Right lung (tissue), 5 donors: ENCODE measurements around the gene NAXD. TPM values are rescaled to one million over a fixed set of nuclear protein-coding genes. Genes with fewer than 3 reads are reported as not detected.
"Not testable (repeated sequence)": the region's sequence is repeated elsewhere in the genome, so short reads cannot be mapped to it uniquely, and the experiment has no call there.

ENCODE experiments used
- DNase-seq, 2 donors: peaks; one replicate each; pipeline ENCODE4 v3.0.0-alpha.2; 2013
- polyA plus RNA-seq, 5 donors: library from polyadenylated mRNA; unstranded; fragments of 120-200 nt; gene quantifications; one replicate each; pipeline versions ENCODE4 v1.2.1 to v1.2.3, GENCODE V29; 2013; ENCODE audit warnings: inconsistent platforms in 1 of 5, low replicate concordance in 1 of 5; ENCODE audit not compliant: insufficient read length in 5 of 5, insufficient read depth in 1 of 5

Gene NAXD
- polyA plus RNA-seq, 5 donors = 34.3 to 44.8 (median 41.0) TPM

DNA sequence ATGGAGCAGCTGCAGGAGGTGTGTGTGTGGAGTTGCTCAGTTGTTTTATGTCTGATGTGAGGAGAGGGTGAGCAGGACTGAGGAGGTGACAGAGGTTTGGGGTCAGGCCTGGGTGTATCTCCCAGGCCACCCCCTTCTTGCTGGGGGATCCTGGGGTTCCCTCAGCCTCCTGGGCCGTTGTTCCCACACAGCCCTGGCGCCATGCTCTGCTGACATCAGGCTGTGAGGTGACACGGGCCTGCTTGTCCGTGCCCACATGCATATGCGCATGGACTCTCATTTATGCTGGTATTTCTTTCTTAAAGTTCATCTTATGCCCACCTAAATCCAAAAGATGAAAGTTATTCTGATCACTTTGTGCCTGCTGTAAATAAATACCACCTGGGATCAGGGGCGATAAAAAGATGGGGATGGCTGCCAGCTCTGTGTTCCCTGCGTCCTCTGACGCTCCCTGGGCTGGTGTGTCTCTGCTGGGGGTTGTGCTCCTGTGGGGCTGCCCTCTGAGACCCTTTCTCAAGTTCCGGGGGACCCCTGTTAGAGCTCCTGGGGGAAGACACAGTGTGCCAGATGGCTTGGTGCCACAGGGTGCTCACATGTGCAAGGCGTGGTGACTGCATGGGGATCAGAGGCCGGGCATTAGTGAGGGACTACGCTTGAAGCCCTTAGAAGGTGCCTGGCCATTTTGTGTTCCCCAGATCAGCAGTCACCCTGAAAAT is 12.6 kb downstream of the NAXD start:
- DNase-seq = no peak

DNA sequence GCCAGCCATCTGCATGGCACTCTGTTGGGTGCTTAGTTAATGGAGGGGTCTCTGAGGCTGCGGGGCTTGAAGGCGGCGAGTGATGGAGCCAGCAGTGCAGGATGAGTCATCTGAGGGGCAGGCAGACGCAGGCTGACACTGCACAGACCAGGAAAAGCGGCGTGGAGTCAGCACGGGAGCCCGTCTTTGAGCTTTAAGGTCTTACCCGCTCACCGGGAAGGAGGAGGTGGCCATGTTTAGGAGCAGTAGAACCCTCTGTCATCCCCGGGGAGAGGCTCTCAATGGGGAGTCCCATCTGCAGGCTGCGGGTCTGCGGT is 13.1 kb downstream of the NAXD start:
- DNase-seq = no peak

DNA sequence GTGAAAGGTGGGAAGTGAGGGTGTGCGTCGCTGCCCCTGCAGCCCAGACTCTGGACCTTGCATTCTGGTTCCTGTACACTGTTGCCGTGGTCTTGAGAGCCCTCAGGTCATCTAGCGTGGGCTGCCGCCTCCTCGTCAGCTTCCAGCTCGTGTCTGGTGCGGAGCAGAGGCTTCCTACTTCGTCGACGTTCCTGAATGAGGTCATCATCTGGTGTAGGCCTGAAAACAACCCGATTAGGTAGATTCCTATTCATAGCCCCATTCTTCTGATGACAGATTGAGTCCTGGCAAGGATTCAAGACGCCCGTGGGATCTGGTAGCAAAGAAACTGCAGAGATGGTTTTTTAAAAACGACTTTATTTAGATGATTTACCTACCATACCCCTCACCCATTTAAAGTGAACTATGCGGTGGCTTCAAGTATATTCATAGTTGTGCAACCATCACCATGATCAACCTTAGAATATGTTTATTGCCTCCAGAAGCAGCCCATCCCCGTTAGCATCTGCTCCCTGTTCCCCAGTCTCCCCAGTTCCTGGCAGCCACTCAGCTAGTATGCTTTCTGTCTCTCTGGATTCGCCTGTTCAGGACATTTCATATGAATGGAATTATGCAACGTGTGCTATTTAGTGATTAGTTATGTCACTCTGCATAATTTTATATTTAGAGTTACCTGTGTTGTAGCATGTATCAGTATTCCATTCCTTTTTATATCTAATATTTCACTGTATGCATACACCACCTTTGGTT is 13.8 kb downstream of the NAXD start:
- DNase-seq = no peak

DNA sequence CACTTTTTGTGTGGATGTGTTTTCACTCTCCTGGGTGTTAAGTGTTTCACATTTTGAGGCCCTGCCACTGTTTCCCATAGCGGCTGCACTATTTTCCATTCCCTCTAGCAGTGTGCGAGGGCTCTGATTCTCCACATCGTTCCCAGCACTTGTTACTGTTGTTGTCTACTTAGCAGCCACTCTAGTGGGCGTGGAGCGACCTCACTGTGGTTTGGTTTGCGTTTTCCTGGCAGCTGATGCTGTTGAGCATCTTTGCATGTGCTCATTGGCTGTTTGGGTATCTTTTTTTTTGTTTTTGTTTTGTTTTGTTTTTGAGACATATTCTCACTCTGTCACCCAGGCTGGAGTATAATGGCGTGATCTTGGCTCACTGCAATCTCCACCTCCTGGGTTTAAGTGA is 14.4 kb downstream of the NAXD start:
- DNase-seq = no peak

DNA sequence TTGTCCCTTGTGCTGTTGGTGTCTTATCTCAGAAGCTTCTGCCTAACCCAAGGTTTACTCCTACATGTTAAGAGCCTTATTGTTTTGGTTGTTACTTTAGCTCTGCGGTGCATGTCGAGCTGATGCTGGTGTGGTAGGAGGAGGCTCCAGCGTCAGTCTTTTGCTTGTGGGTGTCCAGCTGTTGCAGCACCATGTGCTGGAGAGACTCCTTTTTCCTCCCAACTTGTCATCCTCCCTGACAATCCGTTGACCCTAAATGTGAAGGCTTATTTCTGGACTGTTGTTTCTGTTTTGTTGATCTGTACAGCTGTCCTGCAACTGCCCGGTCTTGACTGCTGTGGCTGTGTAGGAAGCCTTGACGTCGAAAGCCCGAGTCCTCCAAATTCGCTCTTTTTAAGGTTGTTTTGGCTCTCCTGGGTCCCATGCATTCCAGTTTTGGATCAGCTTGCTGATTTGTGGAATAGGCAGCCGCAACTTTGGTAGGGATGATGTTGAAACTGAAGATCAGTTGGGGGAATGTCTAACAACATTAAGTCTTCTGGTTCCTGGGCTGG is 15.3 kb downstream of the NAXD start:
- no peak for DNase-seq

DNA sequence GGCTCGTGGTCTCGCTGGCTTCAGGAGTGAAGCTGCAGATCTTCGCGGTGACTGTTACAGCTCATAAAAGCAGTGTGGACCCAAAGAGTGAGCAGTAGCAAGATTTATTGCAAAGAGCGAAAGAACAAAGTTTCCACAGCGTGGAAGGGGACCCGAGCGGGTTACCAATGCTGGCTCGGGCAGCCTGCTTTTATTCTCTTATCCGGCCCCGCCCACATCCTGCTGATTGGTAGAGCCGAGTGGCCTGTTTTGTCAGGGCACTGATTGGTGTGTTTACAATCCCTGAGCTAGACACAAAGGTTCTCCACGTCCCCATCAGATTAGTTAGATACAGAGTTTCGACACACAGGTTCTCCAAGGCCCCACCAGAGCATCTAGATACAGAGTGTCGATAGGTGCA is 16.9 kb downstream of the NAXD start:
- not testable (repeated sequence) for DNase-seq

DNA sequence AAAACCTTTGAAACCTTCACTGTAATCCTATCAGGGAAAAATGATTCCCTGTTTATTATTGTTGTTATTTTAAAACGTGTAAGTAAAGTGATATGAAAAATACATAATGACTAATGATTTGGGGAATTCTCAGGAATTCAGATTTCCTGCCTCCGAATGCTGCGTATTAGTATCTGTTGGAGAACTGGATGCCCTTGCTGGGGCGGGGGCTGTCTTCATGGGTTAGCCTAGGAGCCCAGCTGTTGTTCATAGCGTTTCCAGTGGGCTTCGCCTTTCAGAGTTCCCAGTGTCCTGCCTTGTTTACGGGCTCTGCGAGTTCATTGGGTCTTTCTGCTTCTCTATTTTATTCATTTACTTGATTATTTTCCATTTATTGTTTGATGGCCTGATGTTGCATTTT is 18.4 kb downstream of the NAXD start:
- DNase-seq = no peak

DNA sequence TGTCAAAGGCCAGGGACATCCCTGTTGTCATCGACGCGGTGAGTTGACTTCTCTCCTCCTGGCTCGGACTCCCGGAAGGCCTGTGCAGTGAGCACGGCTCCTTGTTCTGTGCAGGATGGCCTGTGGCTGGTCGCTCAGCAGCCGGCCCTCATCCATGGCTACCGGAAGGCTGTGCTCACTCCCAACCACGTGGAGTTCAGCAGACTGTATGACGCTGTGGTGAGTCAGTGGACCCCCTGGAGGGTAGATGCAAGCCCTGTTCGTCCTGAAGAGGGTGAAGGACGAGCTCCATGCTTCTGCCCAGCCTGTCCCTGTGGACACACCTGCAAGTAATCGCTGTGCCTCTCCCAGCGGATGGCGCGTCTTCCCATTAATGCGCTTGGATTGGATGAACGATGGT is 19.2 kb downstream of the NAXD start:
- no peak for DNase-seq

DNA sequence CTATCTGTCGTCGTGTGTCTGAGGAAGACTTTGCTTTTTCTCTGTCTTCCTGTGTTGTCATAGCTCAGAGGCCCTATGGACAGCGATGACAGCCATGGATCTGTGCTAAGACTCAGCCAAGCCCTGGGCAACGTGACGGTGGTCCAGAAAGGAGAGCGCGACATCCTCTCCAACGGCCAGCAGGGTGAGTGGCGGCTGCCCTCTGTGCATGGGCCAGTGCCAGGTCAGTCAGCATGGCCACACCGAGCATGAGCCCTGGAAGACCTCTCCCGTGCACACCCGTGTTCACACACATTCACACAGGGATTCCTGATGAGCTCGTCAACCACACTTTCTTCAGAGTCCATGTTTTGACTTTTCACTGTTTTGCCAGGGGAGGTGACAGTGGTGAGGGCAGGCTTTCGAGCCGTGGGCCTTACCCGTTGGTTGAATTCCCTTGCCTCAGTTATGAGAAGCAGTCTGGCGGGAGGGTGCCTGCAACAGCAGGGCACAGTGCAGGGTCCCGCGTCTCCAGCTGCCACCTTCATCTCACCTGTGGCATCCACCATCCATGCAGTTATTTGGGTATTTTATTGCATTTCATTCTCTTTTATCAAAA is 20.2 kb downstream of the NAXD start:
- no peak for DNase-seq

DNA sequence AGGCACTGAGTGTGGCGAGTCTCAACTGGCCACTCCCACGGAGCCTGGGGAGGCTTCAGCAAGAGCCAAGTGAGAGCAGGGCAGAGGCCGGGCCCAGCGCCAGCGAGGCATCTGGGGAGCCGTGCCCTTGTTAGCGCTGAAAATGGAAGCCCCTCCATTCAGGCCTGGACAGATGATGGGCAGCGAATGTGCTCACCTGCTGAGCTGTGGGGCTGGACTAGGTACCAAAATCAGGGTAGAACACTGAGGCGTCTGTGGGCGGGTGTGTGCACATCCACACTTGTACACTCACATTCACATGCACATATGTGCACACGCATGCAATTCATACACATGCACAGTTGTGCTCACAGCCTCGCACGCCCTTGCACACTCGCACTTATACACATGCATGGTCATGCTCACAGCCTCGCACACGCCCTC is 20.7 kb downstream of the NAXD start:
- DNase-seq = no peak

DNA sequence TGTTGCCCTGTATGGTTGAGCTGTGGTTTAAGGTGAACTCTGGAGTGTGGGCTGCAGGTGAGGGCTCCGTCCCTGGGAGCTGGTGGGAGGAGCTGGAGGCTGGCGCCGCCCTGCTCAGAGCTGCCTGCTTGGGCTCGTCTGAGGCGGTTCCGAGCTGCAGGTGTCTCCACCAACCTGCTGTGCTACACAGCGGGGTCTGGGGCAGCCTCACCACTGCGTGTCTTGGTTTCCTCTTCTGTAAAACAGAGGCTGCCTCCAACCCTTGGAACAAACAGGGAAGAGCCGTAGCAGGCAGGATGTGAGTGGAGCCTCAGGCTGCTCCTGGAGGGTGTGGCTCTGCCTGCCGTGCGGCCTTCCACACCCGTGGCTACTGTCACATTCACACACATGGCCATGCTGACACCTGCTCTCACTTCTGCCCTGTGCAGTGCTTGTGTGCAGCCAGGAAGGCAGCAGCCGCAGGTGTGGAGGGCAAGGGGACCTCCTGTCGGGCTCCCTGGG is 21.4 kb downstream of the NAXD start:
- no peak for DNase-seq

DNA sequence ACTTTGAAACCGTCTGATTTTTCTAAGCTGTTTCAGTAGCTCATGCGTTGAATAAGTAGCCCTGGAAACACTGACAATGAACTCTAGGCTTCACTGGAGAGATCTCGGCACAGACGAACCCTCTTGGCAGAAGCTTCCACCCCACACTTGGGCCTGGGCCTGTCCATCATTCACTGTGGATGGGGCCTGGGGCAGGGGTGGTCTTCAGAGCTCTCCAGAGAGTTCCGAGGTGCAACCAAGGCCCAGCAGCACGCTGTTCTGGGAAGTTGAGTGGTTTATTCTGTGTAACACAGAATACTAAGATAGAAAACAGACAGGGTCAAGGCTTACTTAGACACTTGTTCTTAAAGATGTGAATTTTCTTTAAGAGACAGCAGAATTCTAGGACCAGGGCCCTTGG is 21.9 kb downstream of the NAXD start:
- DNase-seq = no peak

DNA sequence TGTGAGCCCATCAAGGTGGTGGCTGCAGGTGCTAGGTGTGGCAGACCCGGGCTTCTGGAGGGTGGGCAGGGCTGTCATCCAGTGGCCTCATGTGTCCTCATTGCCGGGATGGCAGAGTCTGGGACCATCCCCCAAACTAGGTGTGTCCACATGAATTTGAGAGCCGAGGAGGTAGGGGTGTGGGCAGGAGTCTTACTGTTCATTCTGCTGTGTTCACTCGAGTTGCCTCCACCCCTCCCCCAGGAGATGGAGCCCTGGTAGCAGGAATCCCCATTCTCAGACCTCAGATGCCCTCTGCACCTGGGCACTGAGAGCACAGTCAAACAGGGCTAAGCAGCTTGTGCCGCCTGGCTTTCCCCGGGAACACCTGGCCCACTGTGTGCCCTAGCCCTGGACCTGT is 22.4 kb downstream of the NAXD start:
- no peak for DNase-seq

DNA sequence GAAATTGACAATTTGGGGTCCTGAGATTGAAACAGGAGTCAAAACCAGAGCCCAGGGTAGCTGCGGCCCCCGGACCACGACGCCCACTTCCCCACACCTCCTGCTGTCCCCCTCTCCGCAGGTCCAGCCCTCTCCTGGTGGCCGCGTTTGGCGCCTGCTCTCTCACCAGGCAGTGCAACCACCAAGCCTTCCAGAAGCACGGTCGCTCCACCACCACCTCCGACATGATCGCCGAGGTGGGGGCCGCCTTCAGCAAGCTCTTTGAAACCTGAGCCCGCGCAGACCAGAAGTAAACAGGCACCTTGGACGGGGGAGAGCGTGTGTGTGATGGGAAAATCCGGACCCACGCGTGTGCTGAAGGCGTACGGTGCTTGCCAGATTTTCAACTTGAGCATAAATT is 22.9 kb downstream of the NAXD start:
- DNase-seq = no peak

DNA sequence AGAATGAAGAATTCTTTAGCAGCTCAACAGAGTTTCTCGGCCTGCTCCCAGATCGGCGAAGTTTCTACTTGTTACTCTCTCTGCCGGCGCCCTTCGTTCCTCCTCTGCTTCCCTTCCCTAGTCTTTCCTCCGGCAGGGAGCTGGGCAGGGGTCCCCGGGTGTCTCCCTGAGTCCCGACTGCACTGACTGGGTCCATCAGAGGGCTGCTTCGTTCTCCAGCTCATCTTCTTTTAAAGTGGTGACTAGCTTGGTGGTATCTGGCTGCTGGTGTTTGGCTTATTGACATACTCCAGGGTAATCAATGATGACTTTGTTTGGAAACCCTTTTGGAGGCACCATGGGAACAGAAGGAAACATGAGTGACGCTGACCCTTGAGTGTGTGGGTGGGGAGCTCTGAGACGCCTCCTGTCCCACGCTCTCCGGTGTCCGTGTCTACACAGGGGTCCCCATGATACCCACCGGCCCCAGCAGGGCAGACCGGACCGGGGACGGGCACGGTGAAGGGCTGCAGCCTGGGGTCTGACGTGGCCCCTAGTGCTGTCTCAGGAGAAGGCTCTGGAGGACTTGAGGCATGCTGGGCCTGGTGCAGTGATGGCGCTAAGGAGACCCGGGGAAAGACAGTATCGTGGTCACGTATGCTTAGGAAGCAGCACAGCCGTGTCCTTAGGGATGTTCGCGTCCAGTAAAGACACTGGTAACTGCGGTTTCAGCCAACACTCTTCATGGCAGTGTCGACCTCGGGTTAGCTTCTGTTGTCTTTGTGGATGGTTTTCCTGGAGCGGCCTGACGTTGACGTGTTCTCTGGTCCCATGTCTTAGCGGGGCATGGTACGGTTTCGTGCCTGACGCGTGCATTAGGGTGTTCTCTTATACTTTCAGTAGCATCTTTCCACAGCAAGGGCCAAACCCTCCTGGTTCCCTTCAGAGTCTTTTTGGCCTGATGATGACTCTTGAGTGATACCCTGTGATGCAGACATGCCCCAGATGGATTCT is 23.8 kb downstream of the NAXD start:
- DNase-seq = no peak

DNA sequence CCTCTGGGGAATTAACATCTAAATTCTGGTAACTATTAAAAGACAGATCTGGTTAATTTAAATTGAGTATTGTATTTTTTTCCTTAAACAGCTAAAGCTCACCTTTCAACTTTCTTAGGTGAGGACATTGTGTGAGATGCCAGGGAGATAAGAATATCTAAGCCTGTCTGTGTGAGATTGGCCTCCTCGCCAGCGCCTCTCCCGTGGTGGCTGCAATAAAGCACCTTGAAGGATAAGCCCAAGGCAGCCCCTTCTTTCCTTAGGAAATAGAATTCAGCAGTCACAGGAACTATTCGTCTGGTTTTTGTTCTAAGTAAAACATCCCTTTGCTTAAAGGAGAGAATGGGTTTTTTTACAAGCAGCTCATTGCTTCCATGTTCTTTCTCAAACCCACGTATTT is 24.6 kb downstream of the NAXD start:
- no peak for DNase-seq

DNA sequence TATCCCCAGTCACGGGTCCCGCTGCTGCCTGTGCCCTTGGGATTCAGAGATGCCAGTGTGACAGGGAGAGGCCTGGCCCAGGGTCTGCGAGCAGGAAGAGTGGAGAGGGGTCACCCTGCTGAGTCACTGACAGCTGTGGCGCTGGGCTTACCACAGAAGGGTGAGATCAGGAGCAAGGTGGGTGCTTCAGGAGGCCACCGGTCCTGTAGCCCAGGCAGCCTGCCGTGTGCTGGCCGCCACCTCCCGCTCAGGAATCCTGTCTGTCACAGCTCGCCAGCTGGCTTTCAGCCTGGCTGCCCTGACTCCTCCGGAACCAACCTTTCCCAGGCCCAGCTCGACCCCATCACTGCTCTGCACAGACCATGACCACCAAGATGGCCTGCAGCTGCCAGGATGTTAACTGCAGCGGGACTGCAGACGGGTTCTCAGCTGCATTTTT is 25.3 kb downstream of the NAXD start:
- no peak for DNase-seq

DNA sequence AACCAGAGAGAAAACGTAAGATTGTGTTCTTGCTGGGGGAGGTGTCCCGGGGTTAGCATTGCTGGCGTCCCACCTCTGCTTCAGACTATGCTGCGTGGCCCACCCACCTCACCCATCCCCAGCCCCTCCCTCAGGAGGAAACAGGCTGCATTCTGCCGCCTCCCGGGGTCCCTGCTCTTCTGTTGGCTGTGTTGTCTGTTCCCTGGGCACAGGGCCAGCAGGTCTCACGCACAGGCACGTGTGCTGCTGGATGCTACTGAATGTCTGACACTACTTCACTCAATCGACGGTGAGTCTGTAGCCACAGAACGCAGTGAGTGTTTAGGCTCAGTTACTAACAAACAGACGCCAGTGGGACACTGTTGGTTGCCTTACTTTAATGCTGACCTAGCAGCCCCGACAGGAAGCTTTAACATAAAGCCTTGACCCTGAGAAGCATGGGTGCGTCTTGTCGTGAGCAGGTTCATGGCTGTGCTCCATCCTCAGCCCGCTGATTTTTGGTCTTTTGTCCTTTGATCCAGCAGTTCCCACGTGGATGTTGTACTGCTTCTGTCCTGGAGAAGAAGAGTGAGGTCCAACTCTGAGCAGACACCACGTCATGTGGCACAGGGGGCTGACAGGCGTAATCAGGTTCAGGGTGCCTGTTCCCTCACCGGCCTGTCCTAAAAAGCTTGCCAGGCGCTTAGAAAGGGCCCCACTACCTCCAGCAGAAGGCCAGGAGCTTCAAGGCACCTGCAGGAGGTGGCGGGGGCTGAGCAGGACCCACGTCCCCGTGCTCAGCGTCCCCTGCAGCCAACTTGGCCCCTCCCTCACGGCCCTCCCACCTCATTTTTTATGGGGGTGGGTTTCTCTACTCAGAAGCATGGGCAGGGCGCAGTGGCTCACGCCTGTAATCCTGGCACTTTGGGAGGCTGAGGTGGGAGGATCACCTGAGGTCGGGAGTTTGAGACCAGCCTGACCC is 26.0 kb downstream of the NAXD start:
- DNase-seq = no peak

DNA sequence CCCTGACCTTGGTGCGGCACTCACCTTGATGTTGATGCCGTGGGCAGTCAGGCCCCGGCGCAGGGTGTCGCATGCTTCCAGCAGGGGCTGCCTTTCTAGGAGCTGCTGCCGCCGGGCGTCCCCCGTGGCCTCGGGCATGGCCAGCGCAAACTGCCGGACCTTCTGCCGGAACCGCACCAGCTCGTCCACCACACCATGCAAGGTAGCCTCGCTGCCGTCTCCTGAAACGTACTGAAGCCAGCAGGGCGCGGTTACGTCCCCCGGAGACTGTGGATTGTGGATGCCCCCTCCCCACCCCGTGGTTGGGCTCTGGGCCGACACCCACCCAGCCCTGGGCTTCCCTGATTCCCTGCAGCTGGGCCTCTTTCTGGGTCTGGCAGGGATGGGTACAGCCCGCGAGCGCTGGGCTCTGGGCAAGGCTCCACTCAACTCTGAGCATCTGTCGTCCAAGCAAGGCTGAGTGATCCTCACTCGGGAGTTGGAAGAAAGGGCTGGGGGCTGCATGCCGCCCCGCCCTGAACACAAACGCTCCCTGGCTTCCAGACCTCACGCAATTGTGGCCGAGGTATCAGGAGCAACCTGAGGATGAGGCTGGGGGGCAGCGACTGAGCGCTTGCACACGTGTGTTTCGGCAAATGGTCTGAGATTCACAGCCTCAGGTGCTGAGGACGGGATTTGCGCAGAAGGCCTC is 27.1 kb downstream of the NAXD start:
- DNase-seq = no peak

DNA sequence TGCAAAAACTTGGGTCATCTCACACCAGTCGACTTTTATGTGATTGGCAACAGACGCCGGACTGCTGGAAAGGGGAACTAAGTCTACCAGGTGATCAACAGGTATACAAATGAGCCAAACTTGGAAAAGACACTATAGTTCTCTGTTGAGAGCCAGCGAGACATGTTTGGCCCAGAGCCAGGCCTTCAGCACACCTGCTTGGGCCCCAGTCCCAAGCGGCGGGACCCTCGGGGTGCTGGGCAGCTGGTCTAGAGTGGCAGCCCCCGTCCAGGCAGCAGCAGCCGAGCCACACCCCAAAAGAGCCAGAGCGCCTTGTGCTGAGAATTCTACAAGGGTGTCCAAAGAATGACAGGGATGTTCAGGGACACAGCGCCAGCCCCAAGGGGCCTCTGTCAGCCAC is 28.0 kb downstream of the NAXD start:
- no peak for DNase-seq
